Esophagus squamous epithelium (tissue), 4 donors: ENCODE data around the gene TMEM212.

Source experiments
- CTCF ChIP-seq, 6 experiments: fragments of 450-650 bp in 4 of 6; fragments of 200-600 bp in 2 of 6; sonication (generic) in 2 of 6; IDR thresholded peaks; one replicate each; pipeline ENCODE4 v1.5.1; 2016 to 2019; ENCODE audit warnings: antibody characterized with exemption in 6 of 6, mild to moderate bottlenecking in 4 of 6, moderate library complexity in 4 of 6
- POLR2A ChIP-seq, 4 donors: fragments of 450-650 bp; IDR thresholded peaks; one replicate each; pipeline ENCODE4 v1.6.1; 2017; ENCODE audit warnings: antibody characterized with exemption in 4 of 4, mild to moderate bottlenecking in 4 of 4, moderate library complexity in 3 of 4

GRCh38 chr3:171797873-171798272, 45.3 kb upstream of the TMEM212 start:
- TF ChIP-seq CTCF (IDR thresholded peaks at IDR 0.05) (no peak), POLR2A (IDR thresholded peaks at IDR 0.05) (no peak)
